HEK293 (cell line): ENCODE data around the gene ONECUT2.
A peak's percentile ranks its signal among the peaks of the same experiment; 100 is the strongest.

Experiments used
- CTCF ChIA-PET: fragments of 350-600 bp; formaldehyde crosslinking; extraction: SDS; loops from one replicate; lab custom pipeline; 2021; ENCODE audit warnings: antibody characterized with exemption; lab: Yijun Ruan, JAX
- POLR2A ChIA-PET: fragments of 300-600 bp; formaldehyde crosslinking; extraction: SDS; loops from one replicate; lab custom pipeline; 2020; ENCODE audit warnings: antibody characterized with exemption, inconsistent platforms; lab: Yijun Ruan, JAX
- H3K27ac ChIP-seq: fragments of 200-500 bp; sonication (Bioruptor generic); 2 replicates; pipeline ENCODE4 v1.5.1; 2014; ENCODE audit warnings: low read depth, low read length, control low read depth, inconsistent platforms; ENCODE audit errors: extremely low read depth
- H3K36me3 ChIP-seq, 2 experiments: fragments of 200-500 bp in 1 of 2; sonication (Bioruptor generic) in 1 of 2; 1 replicate in 1 of 2; 2 replicates in 1 of 2; pipeline ENCODE4 v1.5.1; 2014 to 2017; ENCODE audit warnings: inconsistent platforms in 2 of 2, low read length in 2 of 2; ENCODE audit not compliant: control insufficient read depth in 2 of 2, insufficient read depth in 1 of 2
- H3K4me1 ChIP-seq: fragments of 200-500 bp; sonication (Bioruptor generic); 2 replicates; pipeline ENCODE4 v1.5.1; 2014; ENCODE audit warnings: mild to moderate bottlenecking, low read length, inconsistent platforms; ENCODE audit not compliant: control insufficient read depth, insufficient read depth
- H3K4me3 ChIP-seq: 2 replicates; pipeline ENCODE4 v1.5.1; 2011; ENCODE audit warnings: low read depth, mild to moderate bottlenecking, control low read depth, low read length, moderate library complexity
- H3K9me3 ChIP-seq: fragments of 200-500 bp; sonication (Bioruptor generic); 2 replicates; pipeline ENCODE4 v1.5.1; 2014; ENCODE audit warnings: low read depth, low read length, inconsistent platforms; ENCODE audit not compliant: control insufficient read depth, insufficient read depth
- FEZF1 ChIP-seq: fragments of 450-650 bp; formaldehyde crosslinking; IDR thresholded peaks from 2 replicates; pipeline ENCODE4 v1.5.1; 2016; ENCODE audit warnings: missing biosample characterization, missing genetic modification characterization
- HOXA7 ChIP-seq: sonication (generic); formaldehyde crosslinking; IDR thresholded peaks from 2 replicates; pipeline ENCODE4 v1.8.1; 2022; ENCODE audit warnings: missing genetic modification reagents, borderline replicate concordance
- HOXD13 ChIP-seq: sonication (generic); formaldehyde crosslinking; IDR thresholded peaks from 2 replicates; pipeline ENCODE4 v1.8.0; 2022; ENCODE audit warnings: missing genetic modification reagents, borderline replicate concordance
- INSM2 ChIP-seq: fragments of 450-650 bp; formaldehyde crosslinking; IDR thresholded peaks from 2 replicates; pipeline ENCODE4 v1.5.1; 2016; ENCODE audit warnings: missing biosample characterization, missing genetic modification characterization
- REST ChIP-seq: fragments of 450-650 bp; formaldehyde crosslinking; IDR thresholded peaks from 2 replicates; pipeline ENCODE4 v1.5.1; 2016; ENCODE audit warnings: missing biosample characterization, missing genetic modification characterization
- SP2 ChIP-seq: fragments of 450-650 bp; formaldehyde crosslinking; IDR thresholded peaks from 2 replicates; pipeline ENCODE4 v1.5.1; 2016; ENCODE audit warnings: missing biosample characterization, missing genetic modification characterization
- ZBTB10 ChIP-seq: fragments of 450-650 bp; formaldehyde crosslinking; IDR thresholded peaks from 2 replicates; pipeline ENCODE4 v1.5.1; 2016; ENCODE audit warnings: missing biosample characterization, missing genetic modification characterization
- ZNF140 ChIP-seq: fragments of 450-650 bp; formaldehyde crosslinking; IDR thresholded peaks from 2 replicates; pipeline ENCODE4 v1.5.1; 2016; ENCODE audit warnings: missing biosample characterization, missing genetic modification characterization
- ZNF24 ChIP-seq: fragments of 450-650 bp; formaldehyde crosslinking; IDR thresholded peaks from 2 replicates; pipeline ENCODE4 v1.5.1; 2016; ENCODE audit warnings: missing biosample characterization, missing genetic modification characterization
- ZNF280C ChIP-seq: fragments of 450-650 bp; formaldehyde crosslinking; IDR thresholded peaks from 2 replicates; pipeline ENCODE4 v1.5.1; 2016; ENCODE audit warnings: missing biosample characterization, missing genetic modification characterization
- ZNF391 ChIP-seq: fragments of 450-650 bp; formaldehyde crosslinking; IDR thresholded peaks from 2 replicates; pipeline ENCODE4 v1.5.1; 2016; ENCODE audit warnings: low read depth, missing biosample characterization, missing genetic modification characterization, borderline replicate concordance
- ZNF423 ChIP-seq: fragments of 450-650 bp; formaldehyde crosslinking; IDR thresholded peaks from 2 replicates; pipeline ENCODE4 v1.5.1; 2016; ENCODE audit warnings: missing biosample characterization, missing genetic modification characterization
- ZNF426 ChIP-seq: fragments of 450-650 bp; formaldehyde crosslinking; IDR thresholded peaks from 2 replicates; pipeline ENCODE4 v1.5.1; 2017; ENCODE audit warnings: missing biosample characterization, missing genetic modification characterization, mild to moderate bottlenecking, inconsistent platforms, moderate library complexity
- ZNF514 ChIP-seq: fragments of 450-650 bp; formaldehyde crosslinking; IDR thresholded peaks from 2 replicates; pipeline ENCODE4 v1.5.1; 2016; ENCODE audit warnings: missing biosample characterization, missing genetic modification characterization
- ZNF555 ChIP-seq: fragments of 450-650 bp; formaldehyde crosslinking; conservative IDR thresholded peaks from 2 replicates; pipeline ENCODE4 v1.5.1; 2017; ENCODE audit warnings: missing biosample characterization, mild to moderate bottlenecking, missing genetic modification characterization, inconsistent platforms
- ZNF610 ChIP-seq: fragments of 450-650 bp; formaldehyde crosslinking; IDR thresholded peaks from 2 replicates; pipeline ENCODE4 v1.5.1; 2016; ENCODE audit warnings: missing biosample characterization, missing genetic modification characterization, borderline replicate concordance
- ZNF704 ChIP-seq: fragments of 450-650 bp; formaldehyde crosslinking; IDR thresholded peaks from 2 replicates; pipeline ENCODE4 v1.5.1; 2016; ENCODE audit warnings: missing biosample characterization, missing genetic modification characterization
- ZNF777 ChIP-seq: fragments of 450-650 bp; formaldehyde crosslinking; IDR thresholded peaks from 2 replicates; pipeline ENCODE4 v1.5.1; 2017; ENCODE audit warnings: missing biosample characterization, missing genetic modification characterization, borderline replicate concordance
- ZSCAN30 ChIP-seq: fragments of 450-650 bp; IDR thresholded peaks from 2 replicates; pipeline ENCODE4 v1.5.1; 2018; ENCODE audit warnings: missing biosample characterization, mild to moderate bottlenecking, missing genetic modification characterization, moderate library complexity
- ZSCAN4 ChIP-seq: fragments of 450-650 bp; formaldehyde crosslinking; IDR thresholded peaks from 2 replicates; pipeline ENCODE4 v1.5.1; 2017; ENCODE audit warnings: missing biosample characterization, missing genetic modification characterization

ONECUT2 gene

GRCh38 chr18:57433934-57434535 is 1.1 kb upstream of the ONECUT2 start (continued):
- TF ChIP-seq ZNF704 (tag by site-specific recombination) = no peak
- TF ChIP-seq ZSCAN30 (tag by site-specific recombination) = no peak
- TF ChIP-seq ZNF280C = no peak
- peak; percentile 65 for TF ChIP-seq FEZF1 (tag by site-specific recombination)
- TF ChIP-seq ZSCAN4 (tag by site-specific recombination) = peak; percentile 97
- TF ChIP-seq REST (tag by site-specific recombination) = no peak
- TF ChIP-seq INSM2 (tag by site-specific recombination) = no peak
- no peak; the same call in 1 of the 2 replicates for TF ChIP-seq ZNF24
- no peak for TF ChIP-seq ZNF391 (tag by site-specific recombination)

- Histone ChIP-seq H3K36me3 (peaks cover 0 to 2% of the 10 kb centered on the region in 2 experiments; a peak in 1 of 3 replicates), H3K4me3 (peak overlapping the region; percentile 45), H3K4me1 (peaks cover 6% of the 10 kb centered on the region), H3K9me3 (no peaks in the 10 kb centered on the region), H3K27ac (no peak overlapping the region; the same call in 1 of the 2 replicates)
- ChIA-PET POLR2A (interaction anchor here (0.8 to 1.6 kb wide), 3 partner anchors 17 to 96 kb away, joined by 3 to 4 read pairs (median 4); no protein-coding TSS in a partner anchor), CTCF (interaction anchor here (0.6 kb wide), 1 partner anchor 118 kb away, joined by 3 read pairs; no protein-coding TSS in a partner anchor)
- no peak for TF ChIP-seq ZNF140 (tag by site-specific recombination)
- TF ChIP-seq ZNF391 (tag by site-specific recombination) = no peak
- no peak for TF ChIP-seq SP2
- TF ChIP-seq ZNF555 (tag by site-specific recombination) = no peak
- TF ChIP-seq INSM2 (tag by site-specific recombination) = no peak
- no peak; the same call in 1 of the 2 replicates for TF ChIP-seq ZNF777 (tag by site-specific recombination)
- TF ChIP-seq ZNF426 (tag by site-specific recombination) = no peak
- no peak for TF ChIP-seq ZNF610 (tag by site-specific recombination)
- TF ChIP-seq HOXD13 (CRISPR knock-in tag) = no peak
- TF ChIP-seq ZBTB10 (tag by site-specific recombination) = no peak
- no peak for TF ChIP-seq HOXA7 (CRISPR knock-in tag)
- no peak for TF ChIP-seq ZNF423 (tag by site-specific recombination)
- no peak for TF ChIP-seq ZNF514 (tag by site-specific recombination)
Measured at GRCh38 chr18:57435846-57436190, 644 bp downstream of the ONECUT2 start.
